AG04449 (cell line): ENCODE results near the gene TNFRSF11A.

ENCODE experiments used
- CTCF ChIA-PET: fragments of 350-600 bp; formaldehyde crosslinking; extraction: SDS; loops from one replicate; lab custom pipeline; 2021; ENCODE audit warnings: antibody characterized with exemption; lab: Yijun Ruan, JAX
- POLR2A ChIA-PET: fragments of 400-600, 350-600 bp; formaldehyde crosslinking; extraction: SDS; loops from one replicate; lab custom pipeline; 2020; ENCODE audit warnings: antibody characterized with exemption, inconsistent platforms; lab: Yijun Ruan, JAX
- DNase-seq: peaks from one replicate; pipeline ENCODE4 v3.0.0-alpha.2; 2010; ENCODE audit warnings: low read depth, low spot score
- H3K4me3 ChIP-seq: 2 replicates; pipeline ENCODE4 v1.5.1; 2011; ENCODE audit warnings: low read depth, mild to moderate bottlenecking, control low read depth, low read length
- CTCF ChIP-seq: IDR thresholded peaks from one replicate; pipeline ENCODE4 v1.5.1; 2011; ENCODE audit warnings: mild to moderate bottlenecking, moderate library complexity, low read length, control low read depth, inconsistent platforms; ENCODE audit not compliant: insufficient read depth; ENCODE audit errors: missing control alignments

The TNFRSF11A gene

GRCh38 chr18:62360805-62361204 is 35.7 kb downstream of the TNFRSF11A start:
- POLR2A ChIA-PET = no interaction called here
- H3K4me3 ChIP-seq = no peak overlapping the region
- DNase-seq = no peak
- CTCF ChIA-PET = no interaction called here
- TF ChIP-seq CTCF = no peak

DNA sequence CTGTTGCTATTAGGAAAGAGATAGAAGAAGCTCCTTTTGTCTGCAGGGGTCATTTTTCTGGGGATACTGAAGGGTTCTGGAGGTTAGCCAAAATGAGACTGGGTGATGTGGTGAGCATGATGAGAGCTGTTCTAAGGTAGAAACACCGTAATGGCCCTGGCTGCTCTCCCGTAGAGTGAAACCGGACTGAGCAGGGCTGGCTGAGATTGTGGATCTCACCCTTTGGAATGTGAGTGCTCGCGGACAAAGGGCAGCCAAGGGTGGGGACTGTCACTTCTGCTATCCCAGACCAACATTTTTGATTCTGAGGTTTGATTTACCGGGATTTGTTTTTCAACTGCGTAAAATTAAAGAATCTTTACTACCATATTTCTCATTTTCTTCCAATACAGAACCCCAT is 36.2 kb downstream of the TNFRSF11A start:
- CTCF ChIA-PET = no interaction called here
- no peak for DNase-seq
- no peak overlapping the region for H3K4me3 ChIP-seq
- TF ChIP-seq CTCF = no peak
- POLR2A ChIA-PET = no interaction called here

DNA sequence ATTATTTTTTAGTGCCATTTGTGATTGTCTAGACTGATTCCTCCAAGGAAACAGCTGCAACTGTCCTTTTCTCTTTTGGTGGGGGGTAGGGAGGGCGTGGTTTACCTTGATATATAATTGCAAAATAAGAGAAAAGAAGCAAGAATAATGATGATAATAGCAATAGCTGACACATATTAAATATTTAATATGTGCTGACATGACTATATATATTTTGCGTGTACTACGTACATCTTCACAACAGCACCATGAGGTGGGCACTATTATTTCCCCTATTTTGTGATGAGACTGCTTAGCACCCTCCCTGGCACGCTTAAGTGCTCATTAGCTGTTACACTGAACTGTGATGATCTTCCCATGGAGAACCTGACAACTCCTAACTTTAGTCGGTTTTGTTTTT is 39.4 kb downstream of the TNFRSF11A start:
- no peak overlapping the region for H3K4me3 ChIP-seq
- no peak for DNase-seq
- ChIA-PET POLR2A (no interaction called here), CTCF (interaction anchor here (1.1 kb wide), 1 partner anchor 222 kb away, joined by 4 read pairs; no protein-coding TSS in a partner anchor)
- no peak for TF ChIP-seq CTCF

- no peak for DNase-seq
- ChIA-PET POLR2A (no interaction called here), CTCF (no interaction called here)
- H3K4me3 ChIP-seq = no peak overlapping the region
- TF ChIP-seq CTCF = no peak
These were observed 40.3 kb downstream of the TNFRSF11A start for GRCh38 chr18:62365420-62365819.

DNA sequence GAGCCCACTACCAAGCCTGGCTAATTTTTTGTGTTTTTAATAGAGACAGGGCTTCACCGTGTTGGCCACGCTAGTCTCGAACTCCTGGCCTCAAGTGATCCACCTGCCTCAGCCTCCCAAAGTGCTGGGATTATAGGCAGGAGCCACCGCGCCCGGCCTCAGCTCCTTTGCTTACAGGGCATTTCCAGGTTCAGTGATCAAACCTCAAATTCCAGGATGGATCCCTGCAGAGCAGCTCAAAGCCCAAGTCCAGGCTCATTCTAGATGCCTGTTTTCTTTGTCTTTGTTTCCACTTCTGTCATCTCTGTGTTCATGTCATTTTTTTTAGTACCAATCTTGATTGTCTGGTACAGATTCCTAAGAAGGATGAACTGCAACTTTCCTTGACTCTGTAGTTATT is 41.9 kb downstream of the TNFRSF11A start:
- no peak for DNase-seq
- CTCF ChIA-PET = interaction anchor here (0.8 kb wide), 1 partner anchor 55 kb away, joined by 3 read pairs; no protein-coding TSS in a partner anchor
- no peak overlapping the region for H3K4me3 ChIP-seq
- POLR2A ChIA-PET = no interaction called here
- no peak for TF ChIP-seq CTCF

DNA sequence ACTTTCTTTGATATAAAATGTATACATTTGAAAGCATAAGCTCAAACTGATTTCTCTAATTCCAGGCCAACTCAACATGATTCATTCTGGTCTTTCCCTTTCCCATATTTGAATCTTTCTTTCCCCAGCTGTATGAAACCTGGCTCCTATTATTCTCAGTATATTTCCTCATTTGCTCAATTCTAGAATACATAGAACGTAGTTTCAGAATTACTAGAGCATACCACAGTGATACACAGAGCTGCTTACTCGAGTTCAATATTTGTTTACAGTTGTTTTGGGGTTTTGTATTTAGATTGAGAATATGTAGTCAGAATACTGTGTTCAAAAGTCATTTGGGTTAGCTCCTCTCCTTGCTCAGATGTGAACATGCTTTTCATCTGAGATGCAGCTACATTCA is 43.0 kb downstream of the TNFRSF11A start:
- H3K4me3 ChIP-seq = no peak overlapping the region
- CTCF ChIA-PET = interaction anchor here (0.9 to 1.3 kb wide), 2 partner anchors 11 to 219 kb away, joined by 3 read pairs; no protein-coding TSS in a partner anchor
- no peak for TF ChIP-seq CTCF
- POLR2A ChIA-PET = no interaction called here
- DNase-seq = no peak
